HepG2 (cell line): ENCODE data around the gene EGLN1. TPM values are rescaled to one million over a fixed set of nuclear protein-coding genes. Genes with fewer than 3 reads are reported as not detected.

Experiments
- FOXA3 ChIP-seq: IDR thresholded peaks from 2 replicates; pipeline ENCODE4 v1.6.1; 2016; ENCODE audit warnings: missing genetic modification reagents, missing compliant biosample characterization
- HMG20B ChIP-seq: conservative IDR thresholded peaks from 2 replicates; pipeline ENCODE4 v1.6.1; 2016; ENCODE audit warnings: missing genetic modification reagents, missing compliant biosample characterization
- HOXA9 ChIP-seq: sonication (generic); formaldehyde crosslinking; IDR thresholded peaks from 2 replicates; pipeline ENCODE4 v1.8.1; 2022; ENCODE audit warnings: missing genetic modification reagents, mild to moderate bottlenecking, moderate library complexity, borderline replicate concordance
- MBNL3 ChIP-seq: fragments of 250-450 bp; sonication (Bioruptor Pico); conservative IDR thresholded peaks from 2 replicates; pipeline ENCODE4 v1.8.0; 2022; ENCODE audit warnings: mild to moderate bottlenecking, inconsistent platforms
- NR2F6 ChIP-seq, 2 experiments: IDR thresholded peaks; 2 replicates each; pipeline ENCODE4 v1.6.1; 2016; ENCODE audit warnings: antibody characterized with exemption in 1 of 2, mild to moderate bottlenecking in 1 of 2
- SAP130 ChIP-seq: IDR thresholded peaks from 2 replicates; pipeline ENCODE4 v1.6.1; 2016; ENCODE audit warnings: low read depth
- SCMH1 ChIP-seq: sonication (generic); formaldehyde crosslinking; IDR thresholded peaks from 2 replicates; pipeline ENCODE4 v1.9.0; 2021; ENCODE audit warnings: missing genetic modification reagents, mild to moderate bottlenecking, borderline replicate concordance
- SP4 ChIP-seq: sonication (generic); formaldehyde crosslinking; IDR thresholded peaks from 2 replicates; pipeline ENCODE4 v1.8.1; 2023; ENCODE audit warnings: mild to moderate bottlenecking, missing genetic modification reagents
- ZNF124 ChIP-seq: sonication (generic); formaldehyde crosslinking; IDR thresholded peaks from 2 replicates; pipeline ENCODE4 v1.4.0; 2020; ENCODE audit warnings: missing genetic modification reagents
- ZNF253 ChIP-seq: sonication (generic); formaldehyde crosslinking; IDR thresholded peaks from 2 replicates; pipeline ENCODE4 v1.8.0; 2022; ENCODE audit warnings: mild to moderate bottlenecking, missing genetic modification reagents, borderline replicate concordance
- ZNF557 ChIP-seq: sonication (generic); formaldehyde crosslinking; IDR thresholded peaks from 2 replicates; pipeline ENCODE4 v1.4.0; 2020; ENCODE audit warnings: missing genetic modification reagents
- ZNF777 ChIP-seq: sonication (generic); formaldehyde crosslinking; IDR thresholded peaks from 2 replicates; pipeline ENCODE4 v1.4.0; 2020; ENCODE audit warnings: missing genetic modification reagents
- ZSCAN29 ChIP-seq: sonication (generic); formaldehyde crosslinking; conservative IDR thresholded peaks from 2 replicates; pipeline ENCODE4 v1.4.0; 2020; ENCODE audit warnings: mild to moderate bottlenecking, missing genetic modification reagents
- ZSCAN31 ChIP-seq: sonication (generic); formaldehyde crosslinking; IDR thresholded peaks from 2 replicates; pipeline ENCODE4 v1.5.0; 2020; ENCODE audit warnings: low read depth, mild to moderate bottlenecking, missing genetic modification reagents
- polyA plus RNA-seq, 8 experiments: library from polyadenylated mRNA; depleted of rRNA in 3 of 8; stranded (reverse) in 7 of 8; unstranded in 1 of 8; fragments of >200 nt; fragmentation: Illumina TruSeq in 4 of 8; extraction: Trizol in 4 of 8; gene quantifications; 2 replicates each; pipeline versions ENCODE4 v1.2.1 to v1.2.3, GENCODE V29; 2011 to 2016; ENCODE audit warnings: low read depth in 4 of 8, missing spikeins in 1 of 8, mixed read lengths in 1 of 8; ENCODE audit not compliant: insufficient read depth in 1 of 8
- total RNA-seq, 5 experiments: library from RNA; depleted of rRNA; stranded (reverse); fragments of >200 nt; fragmentation: Illumina TruSeq; extraction: Trizol; gene quantifications; 2 replicates each; pipeline ENCODE4 v1.2.3, GENCODE V29; 2016; ENCODE audit warnings: low read depth in 1 of 5
- TF ChIP-seq, protein P1 (sequence below): sonication (generic); formaldehyde crosslinking; IDR thresholded peaks from 2 replicates; pipeline ENCODE4 v1.9.0; 2021; ENCODE audit warnings: missing genetic modification reagents, mild to moderate bottlenecking, borderline replicate concordance
- TF ChIP-seq, protein P2 (sequence below): sonication (generic); formaldehyde crosslinking; IDR thresholded peaks from 2 replicates; pipeline ENCODE4 v1.4.0; 2020; ENCODE audit warnings: missing genetic modification reagents
- TF ChIP-seq, protein P3 (sequence below): sonication (generic); formaldehyde crosslinking; IDR thresholded peaks from 2 replicates; pipeline ENCODE4 v1.8.0; 2022; ENCODE audit warnings: missing genetic modification reagents, low read depth, mild to moderate bottlenecking, borderline replicate concordance
- TF ChIP-seq, protein P4 (sequence below): sonication (generic); formaldehyde crosslinking; IDR thresholded peaks from 2 replicates; pipeline ENCODE4 v1.5.0; 2020; ENCODE audit warnings: mild to moderate bottlenecking, missing genetic modification reagents, borderline replicate concordance
- TF ChIP-seq, protein P5 (sequence below): sonication (generic); formaldehyde crosslinking; IDR thresholded peaks from 2 replicates; pipeline ENCODE4 v1.5.0; 2020; ENCODE audit warnings: missing genetic modification reagents
- TF ChIP-seq, protein P6 (sequence below): sonication (generic); formaldehyde crosslinking; IDR thresholded peaks from 2 replicates; pipeline ENCODE4 v1.5.0; 2020; ENCODE audit warnings: mild to moderate bottlenecking, missing genetic modification reagents

Gene EGLN1
- total and polyA plus RNA-seq, 2 of the 13 experiments (the other 11 are each of a cell fraction or from before 2014, with no cell fraction given) = 34.4 to 44.1 TPM

DNA sequence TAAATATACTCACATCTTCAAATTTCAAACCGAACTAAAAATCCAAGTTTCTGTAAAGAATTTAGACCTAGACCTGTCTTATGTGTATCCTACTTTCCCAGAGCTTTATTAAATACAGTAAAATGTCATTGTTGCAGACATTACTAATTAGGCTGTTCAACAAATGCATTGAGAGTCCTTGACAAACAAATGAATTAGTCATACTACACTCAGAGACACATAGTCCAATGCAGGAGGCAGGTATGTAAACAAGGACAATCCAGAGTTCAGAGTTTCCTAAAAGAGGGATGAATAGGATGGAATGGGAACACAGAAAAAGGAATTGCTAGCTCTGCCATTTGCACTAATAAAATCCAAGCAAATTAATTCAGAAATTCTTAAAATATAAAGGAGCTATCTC, 1.6 kb upstream of the EGLN1 start (continued):
- TF ChIP-seq SP4 (CRISPR knock-in tag) (no peak), MBNL3 (CRISPR knock-in tag) (no peak), ZNF557 (CRISPR knock-in tag) (no peak), NR2F6 (IDR thresholded peaks at IDR 0.05) (no peak), NR2F6 (CRISPR knock-in tag; IDR thresholded peaks at IDR 0.05) (peak; percentile 54; the same call in 1 of the 2 replicates), ZNF253 (CRISPR knock-in tag) (no peak), ZSCAN31 (CRISPR knock-in tag) (no peak), FOXA3 (CRISPR knock-in tag) (peak; percentile 99), HOXA9 (no peak), SCMH1 (CRISPR knock-in tag) (no peak), SAP130 (CRISPR knock-in tag) (peak; percentile 89), ZNF777 (CRISPR knock-in tag) (no peak), ZNF124 (CRISPR knock-in tag) (no peak), ZSCAN29 (no peak), HMG20B (CRISPR knock-in tag) (peak; percentile 70; the same call in 1 of the 2 replicates)
- TF ChIP-seq, protein P1, sequence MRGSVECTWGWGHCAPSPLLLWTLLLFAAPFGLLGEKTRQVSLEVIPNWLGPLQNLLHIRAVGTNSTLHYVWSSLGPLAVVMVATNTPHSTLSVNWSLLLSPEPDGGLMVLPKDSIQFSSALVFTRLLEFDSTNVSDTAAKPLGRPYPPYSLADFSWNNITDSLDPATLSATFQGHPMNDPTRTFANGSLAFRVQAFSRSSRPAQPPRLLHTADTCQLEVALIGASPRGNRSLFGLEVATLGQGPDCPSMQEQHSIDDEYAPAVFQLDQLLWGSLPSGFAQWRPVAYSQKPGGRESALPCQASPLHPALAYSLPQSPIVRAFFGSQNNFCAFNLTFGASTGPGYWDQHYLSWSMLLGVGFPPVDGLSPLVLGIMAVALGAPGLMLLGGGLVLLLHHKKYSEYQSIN = no peak
- TF ChIP-seq, protein P2, sequence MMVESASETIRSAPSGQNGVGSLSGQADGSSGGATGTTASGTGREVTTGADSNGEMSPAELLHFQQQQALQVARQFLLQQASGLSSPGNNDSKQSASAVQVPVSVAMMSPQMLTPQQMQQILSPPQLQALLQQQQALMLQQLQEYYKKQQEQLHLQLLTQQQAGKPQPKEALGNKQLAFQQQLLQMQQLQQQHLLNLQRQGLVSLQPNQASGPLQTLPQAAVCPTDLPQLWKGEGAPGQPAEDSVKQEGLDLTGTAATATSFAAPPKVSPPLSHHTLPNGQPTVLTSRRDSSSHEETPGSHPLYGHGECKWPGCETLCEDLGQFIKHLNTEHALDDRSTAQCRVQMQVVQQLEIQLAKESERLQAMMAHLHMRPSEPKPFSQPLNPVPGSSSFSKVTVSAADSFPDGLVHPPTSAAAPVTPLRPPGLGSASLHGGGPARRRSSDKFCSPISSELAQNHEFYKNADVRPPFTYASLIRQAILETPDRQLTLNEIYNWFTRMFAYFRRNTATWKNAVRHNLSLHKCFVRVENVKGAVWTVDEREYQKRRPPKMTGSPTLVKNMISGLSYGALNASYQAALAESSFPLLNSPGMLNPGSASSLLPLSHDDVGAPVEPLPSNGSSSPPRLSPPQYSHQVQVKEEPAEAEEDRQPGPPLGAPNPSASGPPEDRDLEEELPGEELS (CRISPR knock-in tag) = peak; percentile 93
- TF ChIP-seq, protein P3, sequence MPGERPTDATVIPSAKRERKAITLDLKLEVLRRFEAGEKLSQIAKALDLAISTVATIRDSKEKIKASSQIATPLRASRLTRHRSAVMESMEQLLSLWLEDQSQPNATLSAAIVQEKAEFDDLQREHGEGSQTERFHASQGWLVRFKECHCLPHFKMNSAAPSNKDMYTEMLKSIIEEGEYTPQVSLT = no peak
- TF ChIP-seq, protein P4, sequence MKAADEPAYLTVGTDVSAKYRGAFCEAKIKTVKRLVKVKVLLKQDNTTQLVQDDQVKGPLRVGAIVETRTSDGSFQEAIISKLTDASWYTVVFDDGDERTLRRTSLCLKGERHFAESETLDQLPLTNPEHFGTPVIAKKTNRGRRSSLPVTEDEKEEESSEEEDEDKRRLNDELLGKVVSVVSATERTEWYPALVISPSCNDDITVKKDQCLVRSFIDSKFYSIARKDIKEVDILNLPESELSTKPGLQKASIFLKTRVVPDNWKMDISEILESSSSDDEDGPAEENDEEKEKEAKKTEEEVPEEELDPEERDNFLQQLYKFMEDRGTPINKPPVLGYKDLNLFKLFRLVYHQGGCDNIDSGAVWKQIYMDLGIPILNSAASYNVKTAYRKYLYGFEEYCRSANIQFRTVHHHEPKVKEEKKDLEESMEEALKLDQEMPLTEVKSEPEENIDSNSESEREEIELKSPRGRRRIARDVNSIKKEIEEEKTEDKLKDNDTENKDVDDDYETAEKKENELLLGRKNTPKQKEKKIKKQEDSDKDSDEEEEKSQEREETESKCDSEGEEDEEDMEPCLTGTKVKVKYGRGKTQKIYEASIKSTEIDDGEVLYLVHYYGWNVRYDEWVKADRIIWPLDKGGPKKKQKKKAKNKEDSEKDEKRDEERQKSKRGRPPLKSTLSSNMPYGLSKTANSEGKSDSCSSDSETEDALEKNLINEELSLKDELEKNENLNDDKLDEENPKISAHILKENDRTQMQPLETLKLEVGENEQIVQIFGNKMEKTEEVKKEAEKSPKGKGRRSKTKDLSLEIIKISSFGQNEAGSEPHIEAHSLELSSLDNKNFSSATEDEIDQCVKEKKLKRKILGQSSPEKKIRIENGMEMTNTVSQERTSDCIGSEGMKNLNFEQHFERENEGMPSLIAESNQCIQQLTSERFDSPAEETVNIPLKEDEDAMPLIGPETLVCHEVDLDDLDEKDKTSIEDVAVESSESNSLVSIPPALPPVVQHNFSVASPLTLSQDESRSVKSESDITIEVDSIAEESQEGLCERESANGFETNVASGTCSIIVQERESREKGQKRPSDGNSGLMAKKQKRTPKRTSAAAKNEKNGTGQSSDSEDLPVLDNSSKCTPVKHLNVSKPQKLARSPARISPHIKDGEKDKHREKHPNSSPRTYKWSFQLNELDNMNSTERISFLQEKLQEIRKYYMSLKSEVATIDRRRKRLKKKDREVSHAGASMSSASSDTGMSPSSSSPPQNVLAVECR (CRISPR knock-in tag) = no peak
- TF ChIP-seq, protein P5, sequence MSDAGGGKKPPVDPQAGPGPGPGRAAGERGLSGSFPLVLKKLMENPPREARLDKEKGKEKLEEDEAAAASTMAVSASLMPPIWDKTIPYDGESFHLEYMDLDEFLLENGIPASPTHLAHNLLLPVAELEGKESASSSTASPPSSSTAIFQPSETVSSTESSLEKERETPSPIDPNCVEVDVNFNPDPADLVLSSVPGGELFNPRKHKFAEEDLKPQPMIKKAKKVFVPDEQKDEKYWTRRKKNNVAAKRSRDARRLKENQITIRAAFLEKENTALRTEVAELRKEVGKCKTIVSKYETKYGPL = no peak
- TF ChIP-seq, protein P6, sequence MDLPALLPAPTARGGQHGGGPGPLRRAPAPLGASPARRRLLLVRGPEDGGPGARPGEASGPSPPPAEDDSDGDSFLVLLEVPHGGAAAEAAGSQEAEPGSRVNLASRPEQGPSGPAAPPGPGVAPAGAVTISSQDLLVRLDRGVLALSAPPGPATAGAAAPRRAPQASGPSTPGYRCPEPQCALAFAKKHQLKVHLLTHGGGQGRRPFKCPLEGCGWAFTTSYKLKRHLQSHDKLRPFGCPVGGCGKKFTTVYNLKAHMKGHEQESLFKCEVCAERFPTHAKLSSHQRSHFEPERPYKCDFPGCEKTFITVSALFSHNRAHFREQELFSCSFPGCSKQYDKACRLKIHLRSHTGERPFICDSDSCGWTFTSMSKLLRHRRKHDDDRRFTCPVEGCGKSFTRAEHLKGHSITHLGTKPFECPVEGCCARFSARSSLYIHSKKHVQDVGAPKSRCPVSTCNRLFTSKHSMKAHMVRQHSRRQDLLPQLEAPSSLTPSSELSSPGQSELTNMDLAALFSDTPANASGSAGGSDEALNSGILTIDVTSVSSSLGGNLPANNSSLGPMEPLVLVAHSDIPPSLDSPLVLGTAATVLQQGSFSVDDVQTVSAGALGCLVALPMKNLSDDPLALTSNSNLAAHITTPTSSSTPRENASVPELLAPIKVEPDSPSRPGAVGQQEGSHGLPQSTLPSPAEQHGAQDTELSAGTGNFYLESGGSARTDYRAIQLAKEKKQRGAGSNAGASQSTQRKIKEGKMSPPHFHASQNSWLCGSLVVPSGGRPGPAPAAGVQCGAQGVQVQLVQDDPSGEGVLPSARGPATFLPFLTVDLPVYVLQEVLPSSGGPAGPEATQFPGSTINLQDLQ (CRISPR knock-in tag) = no peak
